Measurements from ENCODE around the gene OCA2.

DNA sequence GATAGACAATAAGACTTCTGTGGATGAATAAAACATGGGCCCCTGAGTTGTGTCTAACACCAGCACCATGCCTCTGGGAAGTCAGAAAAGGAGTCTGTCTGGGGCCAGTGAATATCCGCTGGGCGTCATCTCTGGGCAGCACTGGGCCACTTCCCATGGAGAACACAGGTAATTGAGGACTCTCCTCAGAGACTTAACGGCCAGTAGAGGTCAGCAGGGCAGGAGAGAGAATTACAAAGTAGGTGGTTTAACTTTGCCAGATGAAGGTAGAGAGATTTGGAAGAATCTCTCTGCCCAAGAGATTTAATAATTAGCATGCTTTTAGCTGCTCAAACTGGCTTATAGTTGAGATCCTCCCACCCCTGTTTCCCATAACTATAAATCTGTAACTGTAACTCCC lies 65.7 kb downstream of the OCA2 start:
- no peak for TF ChIP-seq POLR2A (IDR thresholded peaks at IDR 0.05)
- TF ChIP-seq, protein P1, sequence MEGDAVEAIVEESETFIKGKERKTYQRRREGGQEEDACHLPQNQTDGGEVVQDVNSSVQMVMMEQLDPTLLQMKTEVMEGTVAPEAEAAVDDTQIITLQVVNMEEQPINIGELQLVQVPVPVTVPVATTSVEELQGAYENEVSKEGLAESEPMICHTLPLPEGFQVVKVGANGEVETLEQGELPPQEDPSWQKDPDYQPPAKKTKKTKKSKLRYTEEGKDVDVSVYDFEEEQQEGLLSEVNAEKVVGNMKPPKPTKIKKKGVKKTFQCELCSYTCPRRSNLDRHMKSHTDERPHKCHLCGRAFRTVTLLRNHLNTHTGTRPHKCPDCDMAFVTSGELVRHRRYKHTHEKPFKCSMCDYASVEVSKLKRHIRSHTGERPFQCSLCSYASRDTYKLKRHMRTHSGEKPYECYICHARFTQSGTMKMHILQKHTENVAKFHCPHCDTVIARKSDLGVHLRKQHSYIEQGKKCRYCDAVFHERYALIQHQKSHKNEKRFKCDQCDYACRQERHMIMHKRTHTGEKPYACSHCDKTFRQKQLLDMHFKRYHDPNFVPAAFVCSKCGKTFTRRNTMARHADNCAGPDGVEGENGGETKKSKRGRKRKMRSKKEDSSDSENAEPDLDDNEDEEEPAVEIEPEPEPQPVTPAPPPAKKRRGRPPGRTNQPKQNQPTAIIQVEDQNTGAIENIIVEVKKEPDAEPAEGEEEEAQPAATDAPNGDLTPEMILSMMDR (IDR thresholded peaks at IDR 0.05): no peak

Data from vagina (tissue), 2 donors.